K562 (cell line): Measurements from ENCODE around the gene ABCC1. TPM values are rescaled to one million over a fixed set of nuclear protein-coding genes. Genes with fewer than 3 reads are reported as not detected.

Experiments used
- ATAC-seq: fragments of 200-7000 bp; cut with Tn5 transposase; 3 replicates; pipeline ENCODE4 v1.9.1; 2020; ENCODE audit warnings: moderate library complexity
- BruUV-seq: library from RNA; stranded (reverse); fragments of 400-500 nt; replicated peaks from 2 replicates; lab custom pipeline; 2021; lab: Mats Ljungman, UMichigan
- CTCF ChIA-PET: fragments of 300-600 bp; formaldehyde crosslinking; extraction: SDS; loops from one replicate; lab custom pipeline; 2021; ENCODE audit warnings: low intra/inter-chr PET ratio; lab: Yijun Ruan, JAX
- POLR2A ChIA-PET: fragments of 300-600, 350-650 bp; sonication (Branson Sonifier 250); formaldehyde crosslinking; extraction: SDS; loops from one replicate; lab custom pipeline; 2021; ENCODE audit warnings: antibody characterized with exemption, inconsistent platforms; lab: Yijun Ruan, JAX
- DNase-seq, 4 experiments: peaks; one replicate each; pipeline versions ENCODE4 v3.0.0 to v3.0.0-alpha.2; 2011 to 2018; ENCODE audit warnings: low spot score in 3 of 4, mixed read lengths in 3 of 4; ENCODE audit errors: extremely low read depth in 1 of 4
- FAIRE-seq: peaks from 2 replicates; lab custom pipeline; 2011; peaks lifted over from hg19 to GRCh38; lab: Jason Lieb, UNC
- H2AFZ ChIP-seq: 2 replicates; pipeline ENCODE4 v1.6.0; 2011; ENCODE audit warnings: low read depth, low read length, control low read depth, inconsistent platforms
- H3K27ac ChIP-seq: fragments of 200-600 bp; 3 replicates; pipeline ENCODE4 v1.8.0; 2011; ENCODE audit warnings: low read depth, mild to moderate bottlenecking, control low read depth, inconsistent platforms, low read length, moderate library complexity, mixed read lengths; ENCODE audit errors: extremely low read depth
- H3K27me3 ChIP-seq, 2 experiments: fragments of 300-600 bp in 1 of 2; 2 replicates in 1 of 2; 3 replicates in 1 of 2; pipeline versions ENCODE4 v1.6.0 to v1.8.0; 2011; ENCODE audit warnings: inconsistent platforms in 2 of 2, low read length in 2 of 2, mild to moderate bottlenecking in 1 of 2, mixed read lengths in 1 of 2, moderate library complexity in 1 of 2; ENCODE audit not compliant: control insufficient read depth in 2 of 2, insufficient read depth in 2 of 2
- H3K36me3 ChIP-seq: fragments of 300-600 bp; 3 replicates; pipeline ENCODE4 v1.8.0; 2011; ENCODE audit warnings: mild to moderate bottlenecking, low read length, inconsistent platforms; ENCODE audit not compliant: control insufficient read depth, insufficient read depth
- H3K4me1 ChIP-seq, 2 experiments: fragments of 200-600 bp in 1 of 2; replicated peaks in 1 of 2; 2 replicates in 1 of 2; 3 replicates in 1 of 2; pipeline versions ENCODE4 v1.5.1 to v1.8.0; 2011; ENCODE audit warnings: inconsistent platforms in 2 of 2, low read length in 2 of 2, mild to moderate bottlenecking in 1 of 2, mixed read lengths in 1 of 2, moderate library complexity in 1 of 2; ENCODE audit not compliant: control insufficient read depth in 2 of 2, insufficient read depth in 2 of 2
- H3K4me2 ChIP-seq: 2 replicates; pipeline ENCODE4 v1.6.1; 2011; ENCODE audit warnings: low read length, control low read depth, inconsistent platforms, mixed read lengths; ENCODE audit not compliant: insufficient read depth
- H3K4me3 ChIP-seq: fragments of 200-600 bp; sonication (generic), shearing (Covaris generic); 2 replicates; pipeline ENCODE4 v1.5.1; 2016; ENCODE audit warnings: control low read depth, inconsistent platforms
- H3K79me2 ChIP-seq: fragments of 200-600 bp; 3 replicates; pipeline ENCODE4 v1.8.0; 2011; ENCODE audit warnings: low read length, inconsistent platforms; ENCODE audit not compliant: control insufficient read depth, insufficient read depth
- H3K9ac ChIP-seq, 2 experiments: 2 replicates each; pipeline versions ENCODE4 v1.6.0 to v1.6.1; 2011; ENCODE audit warnings: low read depth in 2 of 2, low read length in 2 of 2, control low read depth in 1 of 2, inconsistent platforms in 1 of 2, mild to moderate bottlenecking in 1 of 2, mixed read lengths in 1 of 2; ENCODE audit not compliant: insufficient read depth in 1 of 2
- H3K9me1 ChIP-seq: one replicate; pipeline ENCODE4 v1.6.0; 2011; ENCODE audit warnings: inconsistent platforms, mild to moderate bottlenecking, low read length, moderate library complexity; ENCODE audit not compliant: control insufficient read depth, insufficient read depth
- H3K9me3 ChIP-seq: replicated peaks from 2 replicates; pipeline ENCODE4 v1.5.1; 2011; ENCODE audit warnings: low read depth, low read length, inconsistent platforms; ENCODE audit not compliant: control insufficient read depth, insufficient read depth
- H4K20me1 ChIP-seq: replicated peaks from 2 replicates; pipeline ENCODE4 v1.6.1; 2011; ENCODE audit warnings: low read length, inconsistent platforms, mixed read lengths; ENCODE audit not compliant: control insufficient read depth, insufficient read depth
- BCOR ChIP-seq: fragments of 450-650 bp; IDR thresholded peaks from 2 replicates; pipeline ENCODE4 v1.6.1; 2016
- BRD9 ChIP-seq: fragments of 450-650 bp; IDR thresholded peaks from 2 replicates; pipeline ENCODE4 v1.6.1; 2018; ENCODE audit warnings: low read depth; ENCODE audit not compliant: partially characterized antibody
- C11orf30 ChIP-seq: fragments of 450-650 bp; IDR thresholded peaks from 2 replicates; pipeline ENCODE4 v1.6.1; 2016; ENCODE audit warnings: low read depth, mild to moderate bottlenecking
- CREB3L1 ChIP-seq: fragments of 450-650 bp; IDR thresholded peaks from 2 replicates; pipeline ENCODE4 v1.6.1; 2014; ENCODE audit warnings: low read depth, mild to moderate bottlenecking, moderate library complexity, borderline replicate concordance
- HIVEP1 ChIP-seq: fragments of 250-450 bp; sonication (Bioruptor Pico); IDR thresholded peaks from 2 replicates; pipeline ENCODE4 v1.4.0; 2020; ENCODE audit warnings: mild to moderate bottlenecking
- MAFF ChIP-seq: IDR thresholded peaks from 2 replicates; pipeline ENCODE4 v1.6.1; 2012; ENCODE audit warnings: low read length, improper control_type of control experiment
- MAFG ChIP-seq: fragments of 450-650 bp; conservative IDR thresholded peaks from 2 replicates; pipeline ENCODE4 v1.6.1; 2016; ENCODE audit warnings: missing genetic modification characterization, missing compliant biosample characterization
- NFE2 ChIP-seq: IDR thresholded peaks from 2 replicates; pipeline ENCODE4 v1.6.1; 2014; ENCODE audit warnings: antibody characterized with exemption, low read depth
- OTX1 ChIP-seq: fragments of 450-650 bp; formaldehyde crosslinking; IDR thresholded peaks from 2 replicates; pipeline ENCODE4 v1.4.0; 2022; ENCODE audit warnings: mild to moderate bottlenecking
- SNIP1 ChIP-seq: fragments of 450-650 bp; IDR thresholded peaks from 2 replicates; pipeline ENCODE4 v1.7.1; 2017; ENCODE audit warnings: low read depth, mild to moderate bottlenecking
- TFAP4 ChIP-seq: sonication (generic); formaldehyde crosslinking; IDR thresholded peaks from 2 replicates; pipeline ENCODE4 v1.8.0; 2022; ENCODE audit warnings: missing genetic modification reagents, mild to moderate bottlenecking, moderate library complexity, borderline replicate concordance
- ZNF316 ChIP-seq: fragments of 450-650 bp; IDR thresholded peaks from 2 replicates; pipeline ENCODE4 v1.6.1; 2016
- ZNF592 ChIP-seq: fragments of 450-650 bp; IDR thresholded peaks from 2 replicates; pipeline ENCODE4 v1.6.1; 2017; ENCODE audit warnings: antibody characterized with exemption, mild to moderate bottlenecking
- WGBS: fragments of 100-300 bp; shearing (Covaris generic); methylation state at CpG from one replicate; pipeline ENCODE4 v1.1.6; 2016; ENCODE audit warnings: low coverage, mixed read lengths; ENCODE audit not compliant: insufficient coverage; ENCODE audit errors: missing lambda C conversion rate; 5-methylcytosine and 5-hydroxymethylcytosine counted together
- in situ Hi-C: fragments of 300-500 bp; cut with MboI; formaldehyde crosslinking; loops from 4 replicates; pipeline ENCODE4 v1.15.0; 2018; ENCODE audit warnings: inconsistent platforms, mixed read lengths
- intact Hi-C: fragments of 100-400 bp; cut with micrococcal nuclease; formaldehyde crosslinking; loops from 2 replicates; pipeline ENCODE4 v1.14.2; 2022
- polyA plus RNA-seq, 8 experiments: library from polyadenylated mRNA; depleted of rRNA in 4 of 8; stranded (reverse) in 5 of 8; unstranded in 3 of 8; fragments of >200 nt; fragmentation: Nextera tagmentation in 2 of 8; fragmentation: Illumina TruSeq in 1 of 8; extraction: Ambion mirVana in 2 of 8; extraction: Trizol in 1 of 8; gene quantifications; 2 replicates each; pipeline versions ENCODE4 v1.2.1 to v1.2.3, GENCODE V29; 2011 to 2014; ENCODE audit warnings: inconsistent platforms in 1 of 8, missing spikeins in 1 of 8
- total RNA-seq, 7 experiments: library from RNA; depleted of rRNA in 6 of 7; stranded (reverse); fragments of >200 nt in 6 of 7; fragmentation: Illumina TruSeq in 2 of 7; extraction: Trizol in 2 of 7; gene quantifications; 2 replicates each; pipeline versions ENCODE4 v1.2.1 to v1.2.3, GENCODE V29; 2011 to 2021; ENCODE audit warnings: low replicate concordance in 1 of 7

ABCC1 gene
- total and polyA plus RNA-seq, 9 of the 15 experiments (the other 6 are each of a cell fraction or from before 2014, with no cell fraction given): 3.9 to 41.6 (median 10.0) TPM

- Histone ChIP-seq H3K36me3 (peaks cover 65% of the 10 kb centered on the region; the same call in 2 of the 3 replicates), H3K27me3 (no peaks in the 10 kb centered on the region), H3K4me2 (no peak overlapping the region), H3K9ac (peak overlapping the region in 1 of 2 experiments; percentile 62; a peak in 1 of 4 replicates), H4K20me1 (no peaks in the 10 kb centered on the region), H3K4me3 (no peak overlapping the region), H3K4me1 (peaks cover 22 to 31% of the 10 kb centered on the region in 2 experiments), H3K9me3 (no peaks in the 10 kb centered on the region), H3K9me1 (no peaks in the 10 kb centered on the region), H2AFZ (no peak overlapping the region), H3K79me2 (no peaks in the 10 kb centered on the region; the same call in 2 of the 3 replicates), H3K27ac (peak overlapping the region; percentile 38; the same call in 1 of the 3 replicates)
- FAIRE-seq (peak; percentile 40), DNase-seq (peak; percentile 17 to 48 (median 38)), ATAC-seq (no peak)
- WGBS: 62% methylated on average over 2 of the region's 3 CpGs
- in situ Hi-C loops (no loop called here), intact Hi-C loops (no loop called here)
- ChIA-PET CTCF (no interaction called here), POLR2A (interaction anchor here (0.6 kb wide), 2 partner anchors 66 to 528 kb away, joined by 3 read pairs; no protein-coding TSS in a partner anchor)
- BruUV-seq: no TSS peak
- TF ChIP-seq ZNF316: peak; percentile 43; the same call in 1 of the 2 replicates
- peak; percentile 20; the same call in 1 of the 2 replicates for TF ChIP-seq MAFF
- no peak for TF ChIP-seq CREB3L1
- TF ChIP-seq BRD9: no peak
- peak; percentile 44; the same call in 1 of the 2 replicates for TF ChIP-seq NFE2
- peak; percentile 60 for TF ChIP-seq C11orf30
- no peak for TF ChIP-seq OTX1 (CRISPR knock-in tag)
- TF ChIP-seq ZNF592: 0 out of 2 replicates have a peak, but pooled peaks have one; percentile 29
- TF ChIP-seq MAFG (tag): peak; percentile 49
- TF ChIP-seq TFAP4: peak; percentile 50; the same call in 1 of the 2 replicates
- TF ChIP-seq BCOR: 0 out of 2 replicates have a peak, but pooled peaks have one; percentile 30
- no peak for TF ChIP-seq HIVEP1
- TF ChIP-seq SNIP1: no peak
Observed at GRCh38 chr16:16017812-16018211, 68.4 kb downstream of the ABCC1 start.
